T-helper 2 cell treated with Interferon-gamma antibody and Interleukin-4, amounts not matched to agents 5 μg/mL and 100 μg/mL, for 36 hours (primary cell): Measurements from ENCODE around the gene SAMD11.

ENCODE experiments used
- DNase-seq: peaks from one replicate; pipeline ENCODE4 v3.0.0; 2021; ENCODE audit warnings: low spot score
- H3K27ac Mint-ChIP-seq: one replicate; pipeline ENCODE4 v1.8.0; 2021; ENCODE audit warnings: mild to moderate bottlenecking, mixed read lengths
- H3K27me3 Mint-ChIP-seq: one replicate; pipeline ENCODE4 v1.8.0; 2021; ENCODE audit warnings: low read depth, mixed read lengths
- H3K36me3 Mint-ChIP-seq: one replicate; pipeline ENCODE4 v1.8.0; 2021; ENCODE audit warnings: low read depth, mixed read lengths
- H3K4me1 Mint-ChIP-seq: one replicate; pipeline ENCODE4 v1.8.0; 2021; ENCODE audit warnings: low read depth, mixed read lengths
- H3K4me3 Mint-ChIP-seq: one replicate; pipeline ENCODE4 v1.8.0; 2022; ENCODE audit warnings: mild to moderate bottlenecking, moderate library complexity, mixed read lengths
- H3K9me3 Mint-ChIP-seq: one replicate; pipeline ENCODE4 v1.8.0; 2021; ENCODE audit warnings: mixed read lengths

Gene SAMD11

DNA sequence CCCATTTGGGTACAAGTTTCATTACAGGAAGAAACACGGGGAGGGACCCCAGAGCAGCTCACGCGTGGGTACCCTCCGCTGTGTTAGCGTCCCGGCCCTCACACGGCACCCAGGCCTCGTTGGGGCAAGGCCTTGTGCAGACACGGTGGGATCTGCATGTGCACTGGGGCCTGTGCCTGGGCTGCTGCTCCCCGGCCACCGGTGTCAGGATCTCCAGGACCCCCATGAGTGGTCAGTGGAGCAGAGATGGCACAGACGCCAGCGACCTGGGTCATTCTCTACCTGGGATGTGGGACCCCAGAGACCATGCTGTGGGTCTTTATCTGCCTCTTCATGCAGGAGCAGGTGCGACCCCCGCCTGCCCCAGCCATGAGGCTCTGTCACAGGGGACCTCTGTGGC is 5.4 kb upstream of the SAMD11 start:
- Mint-ChIP-seq H3K27ac (no peak overlapping the region), H3K27me3 (peaks cover 35% of the 10 kb centered on the region), H3K9me3 (no peaks in the 10 kb centered on the region), H3K36me3 (no peaks in the 10 kb centered on the region), H3K4me3 (no peak overlapping the region), H3K4me1 (peaks cover 1% of the 10 kb centered on the region)
- DNase-seq, result no peak

DNA sequence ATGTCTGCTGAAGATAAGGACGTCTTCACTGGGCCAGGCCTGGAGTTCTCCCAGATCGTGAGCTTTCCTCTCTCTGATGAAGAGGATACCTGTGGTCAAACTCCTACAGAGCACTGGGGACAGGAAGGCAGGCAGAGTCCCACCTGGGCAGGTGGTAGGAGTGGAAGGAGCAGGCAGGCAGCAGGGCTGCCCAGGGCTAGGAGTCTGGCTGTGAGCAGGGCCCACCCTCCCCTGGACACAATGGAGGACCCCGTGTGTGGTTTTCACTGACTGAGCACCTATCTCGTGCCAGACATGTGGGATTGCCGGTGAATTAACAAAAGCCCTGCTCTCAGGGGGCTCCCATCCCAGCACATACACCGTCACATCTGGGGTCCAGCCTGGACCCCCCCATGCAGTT is 4.9 kb upstream of the SAMD11 start:
- H3K4me1 Mint-ChIP-seq, result peaks cover 2% of the 10 kb centered on the region
- DNase-seq, result no peak
- H3K9me3 Mint-ChIP-seq, result no peaks in the 10 kb centered on the region
- H3K27ac Mint-ChIP-seq, result no peak overlapping the region
- peaks cover 37% of the 10 kb centered on the region for H3K27me3 Mint-ChIP-seq
- H3K4me3 Mint-ChIP-seq, result no peak overlapping the region
- H3K36me3 Mint-ChIP-seq, result no peaks in the 10 kb centered on the region

DNA sequence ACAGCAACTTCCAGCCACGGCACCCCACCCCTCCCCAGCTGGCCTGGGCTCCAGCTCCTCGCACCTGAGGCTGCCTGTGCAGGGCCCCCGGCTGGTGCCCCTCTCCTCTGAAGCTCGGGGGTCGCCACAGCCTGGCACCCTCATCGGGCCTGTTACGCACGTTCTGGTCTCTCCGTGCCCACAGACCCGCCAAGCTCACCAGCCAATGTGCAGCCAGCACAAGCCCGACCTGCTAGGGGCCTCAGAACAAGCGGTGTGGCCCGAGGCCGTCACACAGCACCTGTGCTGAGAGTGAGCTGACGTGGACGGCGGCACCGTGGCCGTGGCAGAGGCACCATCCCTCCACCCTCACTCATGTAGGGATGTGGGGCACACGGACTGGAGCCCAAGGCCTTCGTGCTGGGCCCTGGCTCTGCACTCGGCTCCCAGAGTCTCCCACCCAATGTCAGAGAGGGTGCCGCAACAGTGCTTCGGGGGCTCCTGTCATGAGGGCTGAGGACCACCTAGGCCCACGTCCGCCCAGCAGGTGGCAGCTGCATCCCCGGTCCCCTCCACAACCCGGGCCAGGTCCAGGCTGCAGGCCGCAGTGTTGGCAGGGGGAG is 4.4 kb upstream of the SAMD11 start:
- H3K36me3 Mint-ChIP-seq, result no peaks in the 10 kb centered on the region
- no peaks in the 10 kb centered on the region for H3K9me3 Mint-ChIP-seq
- H3K4me1 Mint-ChIP-seq, result peaks cover 2% of the 10 kb centered on the region
- no peak overlapping the region for H3K27ac Mint-ChIP-seq
- no peak overlapping the region for H3K4me3 Mint-ChIP-seq
- DNase-seq, result no peak
- H3K27me3 Mint-ChIP-seq, result peaks cover 37% of the 10 kb centered on the region

DNA sequence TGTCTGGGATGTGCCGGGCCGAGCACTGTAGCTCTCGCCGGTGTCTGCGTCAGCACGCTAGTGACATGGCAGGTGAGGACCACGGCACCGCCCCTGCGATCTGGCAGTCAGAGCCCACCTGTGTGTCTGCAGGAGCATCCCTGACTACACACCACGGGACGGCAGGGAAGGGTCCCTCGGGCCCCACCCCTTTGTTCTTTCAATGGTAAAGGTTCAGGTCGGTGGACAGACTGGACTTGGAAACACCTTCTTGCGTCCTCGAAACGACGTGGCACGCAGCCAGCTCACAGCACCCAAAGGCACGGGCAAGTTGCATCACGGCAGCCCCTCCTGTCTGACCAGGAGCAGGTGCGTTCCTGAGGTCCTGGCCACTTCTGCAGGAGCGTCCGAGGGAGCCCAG is 3.7 kb upstream of the SAMD11 start:
- H3K4me1 Mint-ChIP-seq, result peaks cover 2% of the 10 kb centered on the region
- peaks cover 36% of the 10 kb centered on the region for H3K27me3 Mint-ChIP-seq
- no peaks in the 10 kb centered on the region for H3K9me3 Mint-ChIP-seq
- no peak overlapping the region for H3K27ac Mint-ChIP-seq
- DNase-seq, result no peak
- H3K4me3 Mint-ChIP-seq, result no peak overlapping the region
- no peaks in the 10 kb centered on the region for H3K36me3 Mint-ChIP-seq

DNA sequence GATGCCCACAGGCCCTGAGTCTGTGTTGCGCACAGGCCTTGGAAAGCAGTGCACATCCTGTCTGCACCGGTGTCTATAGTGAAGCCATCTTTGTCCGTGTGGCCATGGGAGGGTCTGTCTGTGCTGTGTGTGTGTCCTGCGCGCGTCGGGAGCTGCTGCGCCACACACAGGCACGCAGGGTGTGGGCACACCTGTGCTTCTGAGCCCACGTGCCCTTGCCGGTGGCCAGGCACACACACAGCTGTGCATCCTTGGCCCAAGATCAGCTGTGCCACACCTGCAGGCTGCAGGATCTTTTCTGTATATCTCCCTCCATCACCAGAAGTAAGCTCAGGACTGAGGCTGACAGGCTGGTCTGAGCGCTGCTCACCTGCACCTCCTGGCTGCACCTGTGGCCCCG is 3.2 kb upstream of the SAMD11 start:
- Mint-ChIP-seq H3K9me3 (no peaks in the 10 kb centered on the region), H3K27me3 (peaks cover 34% of the 10 kb centered on the region), H3K27ac (no peak overlapping the region), H3K4me1 (peaks cover 2% of the 10 kb centered on the region), H3K36me3 (no peaks in the 10 kb centered on the region), H3K4me3 (no peak overlapping the region)
- no peak for DNase-seq

DNA sequence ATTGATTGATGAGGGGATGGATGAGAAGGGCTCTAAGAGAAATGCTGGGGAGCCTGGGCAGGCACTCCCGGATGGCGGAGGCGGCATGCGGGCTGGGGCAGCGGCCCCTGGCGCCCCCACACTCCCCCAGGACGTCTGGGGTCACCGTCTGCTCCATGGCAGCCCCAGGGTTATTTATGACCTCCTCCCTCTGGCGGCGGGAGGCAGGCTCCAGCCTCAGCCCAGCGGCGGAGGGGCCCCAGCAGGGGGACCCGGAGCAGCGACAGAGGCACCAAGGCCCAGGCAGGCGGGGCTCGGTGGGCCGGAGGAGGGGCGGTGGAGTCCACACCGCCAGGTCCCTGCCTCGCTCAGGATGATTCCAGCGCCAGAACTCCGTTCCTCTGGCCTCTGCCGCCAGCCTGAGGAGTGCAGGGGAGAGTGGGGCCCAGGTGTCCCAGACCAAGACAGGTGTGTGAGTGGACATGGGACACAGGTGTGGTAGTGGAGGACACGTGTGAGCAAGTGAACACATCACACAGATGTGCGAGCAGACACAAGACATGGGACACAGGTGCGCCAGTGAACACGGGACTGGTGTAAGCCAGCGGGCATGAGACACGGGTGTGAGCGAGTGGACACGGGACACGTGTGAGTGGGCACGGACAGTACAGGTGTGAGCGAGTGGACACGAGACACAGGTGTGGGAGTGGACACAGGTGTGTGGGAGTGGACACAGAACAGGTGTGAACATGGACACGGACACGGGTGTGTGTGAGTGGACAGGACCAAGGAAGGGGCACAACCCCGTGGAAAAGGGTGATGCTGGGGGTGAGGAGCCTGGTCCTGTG is 2.5 kb upstream of the SAMD11 start:
- no peak for DNase-seq
- Mint-ChIP-seq H3K9me3 (no peaks in the 10 kb centered on the region), H3K4me1 (peaks cover 2% of the 10 kb centered on the region), H3K27me3 (peaks cover 40% of the 10 kb centered on the region), H3K27ac (no peak overlapping the region), H3K4me3 (no peak overlapping the region), H3K36me3 (no peaks in the 10 kb centered on the region)

DNA sequence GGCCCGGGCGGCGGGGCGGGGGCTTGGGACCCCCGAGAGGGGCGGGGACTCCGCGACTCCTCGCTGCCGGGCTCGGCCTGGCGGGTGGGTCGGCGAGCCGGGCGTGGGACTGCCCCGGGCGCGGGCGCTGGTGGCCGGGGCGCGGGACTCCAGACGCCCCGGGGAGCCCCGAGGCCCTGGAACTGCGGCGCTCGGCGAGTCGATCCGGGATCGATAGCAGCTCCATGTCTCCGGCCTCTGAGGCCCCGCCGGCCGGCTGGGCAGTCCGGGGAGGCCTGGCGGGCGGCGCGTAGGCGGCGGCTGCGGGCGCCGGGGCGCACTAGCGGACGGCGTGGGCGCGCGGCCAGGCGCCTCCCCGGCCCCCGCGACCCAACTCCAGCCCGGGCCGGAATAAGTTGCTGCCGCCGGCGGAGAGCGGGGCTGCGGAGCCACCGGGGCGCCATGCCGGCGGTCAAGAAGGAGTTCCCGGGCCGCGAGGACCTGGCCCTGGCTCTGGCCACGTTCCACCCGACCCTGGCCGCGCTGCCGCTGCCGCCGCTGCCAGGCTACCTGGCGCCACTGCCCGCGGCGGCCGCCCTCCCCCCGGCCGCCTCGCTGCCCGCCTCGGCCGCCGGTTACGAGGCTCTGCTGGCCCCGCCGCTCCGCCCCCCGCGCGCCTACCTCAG is 400 bp downstream of the SAMD11 start:
- Mint-ChIP-seq H3K9me3 (no peaks in the 10 kb centered on the region), H3K27ac (no peak overlapping the region), H3K36me3 (no peaks in the 10 kb centered on the region), H3K4me3 (no peak overlapping the region), H3K27me3 (peaks cover 55% of the 10 kb centered on the region), H3K4me1 (peaks cover 2% of the 10 kb centered on the region)
- DNase-seq, result no peak

DNA sequence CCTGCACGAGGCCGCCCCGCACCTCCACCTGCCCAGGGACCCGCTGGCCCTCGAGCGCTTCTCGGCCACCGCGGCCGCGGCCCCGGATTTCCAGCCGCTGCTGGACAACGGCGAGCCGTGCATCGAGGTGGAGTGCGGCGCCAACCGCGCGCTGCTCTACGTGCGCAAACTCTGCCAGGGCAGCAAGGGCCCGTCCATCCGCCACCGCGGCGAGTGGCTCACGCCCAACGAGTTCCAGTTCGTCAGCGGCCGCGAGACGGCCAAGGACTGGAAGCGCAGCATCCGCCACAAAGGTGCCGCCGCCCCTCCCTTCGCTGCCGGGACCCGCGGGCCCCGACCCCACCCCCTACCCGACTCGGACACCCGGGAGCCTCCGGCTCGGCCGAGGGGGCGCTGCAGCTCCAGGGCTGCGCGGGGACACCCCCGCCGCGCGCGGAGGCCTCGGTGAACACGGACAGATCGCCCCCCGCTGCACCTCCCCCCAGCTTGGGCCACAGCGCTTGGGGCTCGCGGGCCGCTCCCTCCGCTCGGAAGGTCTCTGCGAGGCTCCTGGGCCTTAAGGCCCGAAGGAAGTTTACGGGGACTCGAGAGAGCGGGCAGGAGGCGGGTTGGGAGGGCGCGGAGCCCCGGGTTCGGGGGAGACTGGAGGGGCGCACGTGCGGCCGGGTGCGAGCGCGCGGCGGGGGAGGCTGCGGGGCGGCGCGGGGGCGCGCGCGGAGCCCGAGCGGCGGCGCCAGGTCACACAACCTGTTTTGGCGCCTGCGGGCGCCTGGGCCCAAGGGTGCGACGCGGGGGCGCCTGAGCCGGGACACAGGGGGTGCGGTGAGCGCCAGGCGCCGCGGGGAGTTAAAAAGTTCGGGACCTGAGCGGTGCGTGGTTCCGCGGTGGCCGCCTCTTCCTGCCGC is 1.2 kb downstream of the SAMD11 start:
- no peak for DNase-seq
- Mint-ChIP-seq H3K36me3 (no peaks in the 10 kb centered on the region), H3K9me3 (no peaks in the 10 kb centered on the region), H3K27me3 (peaks cover 58% of the 10 kb centered on the region), H3K4me3 (no peak overlapping the region), H3K4me1 (peaks cover 2% of the 10 kb centered on the region), H3K27ac (no peak overlapping the region)

DNA sequence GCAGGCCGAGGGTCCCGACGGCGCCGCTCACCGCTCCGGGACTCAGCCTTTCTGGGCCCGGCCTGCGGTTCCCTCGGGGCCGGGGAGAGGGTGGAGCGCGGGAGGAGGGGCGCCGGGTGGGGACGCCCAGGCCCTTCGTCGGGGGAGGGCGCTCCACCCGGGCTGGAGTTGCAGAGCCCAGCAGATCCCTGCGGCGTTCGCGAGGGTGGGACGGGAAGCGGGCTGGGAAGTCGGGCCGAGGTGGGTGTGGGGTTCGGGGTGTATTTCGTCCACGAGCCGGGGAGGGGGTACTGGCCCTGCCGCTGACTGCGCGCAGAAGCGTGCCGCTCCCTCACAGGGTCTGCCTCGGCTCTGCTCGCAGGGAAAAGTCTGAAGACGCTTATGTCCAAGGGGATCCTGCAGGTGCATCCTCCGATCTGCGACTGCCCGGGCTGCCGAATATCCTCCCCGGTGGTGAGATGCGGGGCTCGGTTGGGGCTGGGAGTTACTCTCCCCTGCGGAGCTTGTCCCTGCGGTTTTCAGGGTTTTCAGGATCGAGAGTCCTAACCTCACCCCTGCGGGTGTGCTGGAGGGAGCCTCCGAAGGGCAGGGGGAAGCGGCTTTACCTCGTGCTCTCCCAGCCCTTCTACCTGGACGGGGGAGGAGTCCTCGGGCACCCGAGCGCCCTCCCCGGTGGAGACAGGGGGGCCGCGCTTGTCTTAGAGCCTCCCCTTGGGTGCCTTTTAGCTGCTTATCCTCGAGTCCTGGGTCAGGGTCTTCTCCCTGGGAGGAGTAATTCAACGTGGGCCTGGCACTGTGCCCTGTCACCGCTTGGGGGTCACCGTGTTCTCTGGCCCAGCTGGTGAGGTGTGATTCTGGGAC is 2.1 kb downstream of the SAMD11 start:
- H3K4me3 Mint-ChIP-seq, result no peak overlapping the region
- H3K36me3 Mint-ChIP-seq, result no peaks in the 10 kb centered on the region
- peaks cover 49% of the 10 kb centered on the region for H3K27me3 Mint-ChIP-seq
- no peak overlapping the region for H3K27ac Mint-ChIP-seq
- H3K4me1 Mint-ChIP-seq, result peaks cover 2% of the 10 kb centered on the region
- H3K9me3 Mint-ChIP-seq, result no peaks in the 10 kb centered on the region
- DNase-seq, result no peak

DNA sequence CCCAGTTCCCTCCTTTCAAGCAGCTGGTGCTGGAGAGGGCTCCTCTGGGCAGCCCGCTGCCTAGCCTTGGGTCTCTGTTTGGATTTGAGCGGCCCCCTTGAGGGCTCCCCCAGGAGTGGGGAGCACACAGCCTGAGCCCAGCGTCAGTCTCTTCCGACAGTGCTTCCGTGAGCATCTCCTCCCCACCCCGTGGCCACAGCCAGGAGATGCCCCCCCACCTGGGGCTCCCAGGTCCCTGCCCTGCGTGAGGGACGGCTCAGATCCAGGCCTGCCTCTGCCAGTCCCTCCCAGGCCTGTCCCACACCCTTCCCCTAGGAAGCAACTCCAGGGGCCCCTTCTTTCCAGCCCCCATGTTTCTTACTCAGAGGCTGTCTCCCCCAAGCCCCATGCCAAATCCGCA is 3.5 kb downstream of the SAMD11 start:
- Mint-ChIP-seq H3K36me3 (no peaks in the 10 kb centered on the region), H3K4me3 (no peak overlapping the region), H3K27me3 (peaks cover 46% of the 10 kb centered on the region), H3K9me3 (no peaks in the 10 kb centered on the region), H3K4me1 (peaks cover 2% of the 10 kb centered on the region), H3K27ac (no peak overlapping the region)
- DNase-seq, result no peak

DNA sequence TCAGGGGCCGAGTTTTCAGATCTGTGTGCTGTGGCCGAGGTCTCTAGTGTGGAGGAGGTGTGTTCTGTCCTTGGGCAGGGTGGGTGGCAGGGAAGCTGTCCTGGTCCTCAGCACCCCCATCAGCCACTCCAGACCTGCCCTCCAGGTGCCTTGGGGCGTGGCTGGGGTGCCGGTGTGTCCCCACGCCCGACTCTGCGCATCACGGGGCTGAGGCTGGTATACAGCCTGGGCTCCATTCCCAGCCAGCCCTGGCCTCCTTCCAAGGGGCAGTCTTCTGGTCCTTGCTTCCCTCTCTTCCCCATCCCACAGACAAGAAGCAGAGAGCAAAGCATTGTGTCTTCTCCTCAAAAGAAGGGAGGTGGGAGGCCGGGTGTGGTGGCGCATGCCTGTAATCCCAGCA is 4.0 kb downstream of the SAMD11 start:
- DNase-seq, result no peak
- H3K4me3 Mint-ChIP-seq, result no peak overlapping the region
- no peaks in the 10 kb centered on the region for H3K9me3 Mint-ChIP-seq
- peaks cover 2% of the 10 kb centered on the region for H3K4me1 Mint-ChIP-seq
- H3K27me3 Mint-ChIP-seq, result peaks cover 40% of the 10 kb centered on the region
- no peak overlapping the region for H3K27ac Mint-ChIP-seq
- H3K36me3 Mint-ChIP-seq, result no peaks in the 10 kb centered on the region

DNA sequence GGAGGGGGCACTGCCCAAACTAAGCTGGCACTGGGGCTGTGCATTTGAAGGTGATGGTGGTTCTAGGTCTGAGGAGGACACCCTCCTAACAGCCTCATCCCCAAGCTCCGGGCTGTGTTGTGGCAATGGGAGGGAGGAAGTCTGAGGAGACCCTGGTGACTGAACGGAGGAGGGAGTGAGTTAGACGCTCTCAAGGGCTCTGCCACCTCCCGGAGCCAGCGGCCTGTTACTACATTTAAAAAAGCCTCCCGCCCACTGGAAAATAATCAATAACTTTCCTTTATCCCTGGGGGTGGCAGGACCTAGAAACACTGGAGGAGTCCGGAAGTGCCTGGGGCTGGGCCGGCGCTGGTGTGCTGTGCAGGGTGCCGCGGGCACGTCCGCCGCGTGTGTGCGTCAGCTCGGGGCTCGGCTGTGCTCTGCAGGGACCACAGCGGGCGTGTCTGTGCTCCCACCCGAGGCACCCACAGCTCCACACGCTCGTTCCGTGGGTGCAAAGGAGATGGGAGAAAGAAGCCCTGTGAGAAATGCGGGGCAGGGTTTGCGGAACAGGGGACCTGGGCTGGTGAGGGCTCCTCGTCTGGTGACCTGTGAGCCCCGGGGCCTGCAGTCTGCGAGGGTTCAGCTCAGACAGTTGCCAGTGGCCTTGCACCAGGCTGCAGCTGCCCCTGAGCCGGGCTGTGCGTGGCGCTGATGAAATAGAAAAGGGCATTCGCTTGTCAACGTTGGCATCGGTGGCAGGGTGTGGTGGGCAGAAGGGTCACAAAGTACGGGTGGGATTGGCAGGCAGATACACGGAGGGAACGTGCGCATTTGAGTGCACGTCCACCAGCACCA is 5.3 kb downstream of the SAMD11 start:
- no peak overlapping the region for H3K27ac Mint-ChIP-seq
- peaks cover 39% of the 10 kb centered on the region for H3K27me3 Mint-ChIP-seq
- H3K36me3 Mint-ChIP-seq, result no peaks in the 10 kb centered on the region
- DNase-seq, result no peak
- no peak overlapping the region for H3K4me3 Mint-ChIP-seq
- no peaks in the 10 kb centered on the region for H3K9me3 Mint-ChIP-seq
- H3K4me1 Mint-ChIP-seq, result no peaks in the 10 kb centered on the region
